K562 (cell line): Measurements from ENCODE around the gene FLOT2. TPM values are rescaled to one million over a fixed set of nuclear protein-coding genes. Genes with fewer than 3 reads are reported as not detected.
A peak's percentile ranks its signal among the peaks of the same experiment; 100 is the strongest.

ENCODE experiments used
- CAMTA2 ChIP-seq: fragments of 250-450 bp; sonication (Bioruptor Pico); conservative IDR thresholded peaks from 2 replicates; pipeline ENCODE4 v1.5.1; 2022
- CXXC5 ChIP-seq: fragments of 250-450 bp; sonication (Bioruptor Pico); IDR thresholded peaks from 2 replicates; pipeline ENCODE4 v1.8.0; 2022; ENCODE audit warnings: inconsistent platforms, mild to moderate bottlenecking, moderate library complexity
- GABPB1 ChIP-seq: sonication (generic); formaldehyde crosslinking; IDR thresholded peaks from 2 replicates; pipeline ENCODE4 v1.8.0; 2022; ENCODE audit warnings: mild to moderate bottlenecking, missing genetic modification reagents
- HDAC3 ChIP-seq: fragments of 450-650 bp; IDR thresholded peaks from 2 replicates; pipeline ENCODE4 v1.6.1; 2018; ENCODE audit warnings: borderline replicate concordance, mild to moderate bottlenecking, moderate library complexity; ENCODE audit not compliant: partially characterized antibody
- LEF1 ChIP-seq: fragments of 450-650 bp; IDR thresholded peaks from 2 replicates; pipeline ENCODE4 v1.6.1; 2016; ENCODE audit warnings: mild to moderate bottlenecking
- MAFG ChIP-seq: fragments of 450-650 bp; conservative IDR thresholded peaks from 2 replicates; pipeline ENCODE4 v1.6.1; 2016; ENCODE audit warnings: missing genetic modification characterization, missing compliant biosample characterization
- RBBP5 ChIP-seq: fragments of 200-600 bp; sonication (generic); IDR thresholded peaks from 2 replicates; pipeline ENCODE4 v1.6.1; 2012; ENCODE audit warnings: borderline replicate concordance, mild to moderate bottlenecking, low read length, control low read depth, inconsistent platforms; ENCODE audit not compliant: insufficient read depth, poor library complexity, severe bottlenecking
- RCOR1 ChIP-seq, 2 experiments: IDR thresholded peaks; 2 replicates each; pipeline ENCODE4 v1.6.1; 2012; ENCODE audit warnings: low read depth in 2 of 2, low read length in 2 of 2, borderline replicate concordance in 1 of 2, improper control_type of control experiment in 1 of 2
- SMAD4 ChIP-seq: fragments of 250-450 bp; sonication (Bioruptor Pico); conservative IDR thresholded peaks from 2 replicates; pipeline ENCODE4 v1.8.0; 2021; ENCODE audit warnings: inconsistent platforms, mild to moderate bottlenecking, moderate library complexity
- TBL1XR1 ChIP-seq, 2 experiments: IDR thresholded peaks; 2 replicates each; pipeline ENCODE4 v1.6.1; 2012; ENCODE audit warnings: improper control_type of control experiment in 2 of 2, low read length in 2 of 2, mild to moderate bottlenecking in 1 of 2
- XRCC3 ChIP-seq: fragments of 450-650 bp; IDR thresholded peaks from 2 replicates; pipeline ENCODE4 v1.6.1; 2017; ENCODE audit warnings: mild to moderate bottlenecking, moderate library complexity
- ZNF324 ChIP-seq: fragments of 250-450 bp; sonication (Bioruptor Pico); IDR thresholded peaks from 2 replicates; pipeline ENCODE4 v1.4.0; 2020; ENCODE audit warnings: mild to moderate bottlenecking
- ZNF445 ChIP-seq: fragments of 250-450 bp; sonication (Bioruptor Pico); IDR thresholded peaks from 2 replicates; pipeline ENCODE4 v1.4.0; 2020; ENCODE audit warnings: low read depth, mild to moderate bottlenecking, moderate library complexity
- polyA plus RNA-seq, 8 experiments: library from polyadenylated mRNA; depleted of rRNA in 4 of 8; stranded (reverse) in 5 of 8; unstranded in 3 of 8; fragments of >200 nt; fragmentation: Nextera tagmentation in 2 of 8; fragmentation: Illumina TruSeq in 1 of 8; extraction: Ambion mirVana in 2 of 8; extraction: Trizol in 1 of 8; gene quantifications; 2 replicates each; pipeline versions ENCODE4 v1.2.1 to v1.2.3, GENCODE V29; 2011 to 2014; ENCODE audit warnings: inconsistent platforms in 1 of 8, missing spikeins in 1 of 8
- total RNA-seq, 7 experiments: library from RNA; depleted of rRNA in 6 of 7; stranded (reverse); fragments of >200 nt in 6 of 7; fragmentation: Illumina TruSeq in 2 of 7; extraction: Trizol in 2 of 7; gene quantifications; 2 replicates each; pipeline versions ENCODE4 v1.2.1 to v1.2.3, GENCODE V29; 2011 to 2021; ENCODE audit warnings: low replicate concordance in 1 of 7
- TF ChIP-seq, protein P1 (sequence below): sonication (generic); formaldehyde crosslinking; IDR thresholded peaks from 2 replicates; pipeline ENCODE4 v1.8.0; 2022; ENCODE audit warnings: missing genetic modification reagents, mild to moderate bottlenecking, moderate library complexity, borderline replicate concordance
- TF ChIP-seq, protein P2 (sequence below): sonication (generic); IDR thresholded peaks from 2 replicates; pipeline ENCODE4 v1.6.1; 2016
- TF ChIP-seq, protein P3 (sequence below): fragments of 250-450 bp; sonication (Bioruptor Pico); IDR thresholded peaks from 2 replicates; pipeline ENCODE4 v1.8.0; 2021; ENCODE audit warnings: moderate library complexity, mild to moderate bottlenecking, inconsistent platforms
- TF ChIP-seq, protein P4 (sequence below): fragments of 450-650 bp; formaldehyde crosslinking; IDR thresholded peaks from 2 replicates; pipeline ENCODE4 v1.4.0; 2022; ENCODE audit warnings: missing genetic modification characterization
- TF ChIP-seq, protein P5 (sequence below), 2 experiments: fragments of 150-350 bp in 1 of 2; IDR thresholded peaks; 2 replicates each; pipeline ENCODE4 v1.6.1; 2012 to 2016; ENCODE audit warnings: low read depth in 2 of 2, low read length in 2 of 2, mild to moderate bottlenecking in 1 of 2, moderate library complexity in 1 of 2

FLOT2 gene
- total and polyA plus RNA-seq, 9 of the 15 experiments (the other 6 are each of a cell fraction or from before 2014, with no cell fraction given): 17.5 to 138 (median 41.7) TPM

DNA sequence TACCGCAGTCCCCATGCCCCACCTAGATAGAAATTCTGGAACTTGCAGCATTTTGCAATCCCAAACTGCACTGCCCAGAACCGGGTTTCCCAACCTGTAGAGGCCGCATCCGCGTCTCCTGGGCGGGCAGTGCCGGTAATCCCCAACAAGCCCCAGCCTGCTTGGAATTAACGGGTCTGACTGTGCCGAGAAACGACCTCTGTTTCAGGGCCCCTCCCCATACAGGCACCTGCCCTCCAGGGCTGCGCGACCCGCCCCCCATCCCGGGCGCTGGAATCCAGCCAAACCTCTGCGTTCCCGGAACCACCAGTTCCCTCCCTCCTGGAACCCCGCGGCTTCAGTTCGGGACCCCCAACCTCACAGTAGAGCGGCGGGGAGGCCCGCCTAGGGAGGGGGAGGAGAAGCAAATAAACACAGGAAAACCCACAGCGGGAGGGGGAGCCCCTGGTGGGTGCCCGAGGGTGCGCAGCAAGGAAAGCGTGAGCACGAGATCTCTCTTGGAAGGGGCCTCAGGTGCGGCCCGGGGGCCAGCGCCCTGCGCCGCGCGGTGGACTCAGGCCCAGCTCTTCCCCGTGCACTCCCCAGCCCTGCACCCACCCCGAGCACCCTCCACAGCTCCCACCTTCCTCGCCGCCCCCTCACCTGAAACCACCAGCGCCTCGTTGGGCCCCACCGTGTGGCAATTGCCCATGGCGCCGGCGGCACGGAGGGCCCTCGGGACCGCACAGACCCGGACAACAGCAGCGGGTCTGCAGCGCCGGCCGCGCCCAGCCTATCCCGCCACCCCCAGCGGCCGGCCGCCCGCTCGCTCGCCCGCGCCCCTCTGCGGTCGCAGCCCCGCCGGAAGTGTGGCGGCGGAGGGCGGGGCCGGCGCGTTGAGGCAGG, at the start of gene FLOT2 (continued):
- TF ChIP-seq, protein P1, sequence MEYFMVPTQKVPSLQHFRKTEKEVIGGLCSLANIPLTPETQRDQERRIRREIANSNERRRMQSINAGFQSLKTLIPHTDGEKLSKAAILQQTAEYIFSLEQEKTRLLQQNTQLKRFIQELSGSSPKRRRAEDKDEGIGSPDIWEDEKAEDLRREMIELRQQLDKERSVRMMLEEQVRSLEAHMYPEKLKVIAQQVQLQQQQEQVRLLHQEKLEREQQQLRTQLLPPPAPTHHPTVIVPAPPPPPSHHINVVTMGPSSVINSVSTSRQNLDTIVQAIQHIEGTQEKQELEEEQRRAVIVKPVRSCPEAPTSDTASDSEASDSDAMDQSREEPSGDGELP: no peak
- TF ChIP-seq RBBP5 (no peak), CAMTA2 (peak; percentile 91; the same call in 1 of the 2 replicates), LEF1 (no peak), ZNF324 (peak; percentile 34; the same call in 1 of the 2 replicates), RCOR1 (IDR thresholded peaks at IDR 0.05; ENCODE audit: borderline replicate concordance in 1 of 2, low read depth in 2 of 2, low read length in 2 of 2) (peak in 1 of 2 experiments; percentile 3; a peak in 1 of 4 replicates), SMAD4 (CRISPR knock-in tag) (peak; percentile 92), GABPB1 (no peak), CXXC5 (peak; percentile 89), XRCC3 (no peak), MAFG (no peak), ZNF445 (no peak), TBL1XR1 (IDR thresholded peaks at IDR 0.05; ENCODE audit: low read length in 2 of 2) (no peak), HDAC3 (no peak)
- TF ChIP-seq, protein P2, sequence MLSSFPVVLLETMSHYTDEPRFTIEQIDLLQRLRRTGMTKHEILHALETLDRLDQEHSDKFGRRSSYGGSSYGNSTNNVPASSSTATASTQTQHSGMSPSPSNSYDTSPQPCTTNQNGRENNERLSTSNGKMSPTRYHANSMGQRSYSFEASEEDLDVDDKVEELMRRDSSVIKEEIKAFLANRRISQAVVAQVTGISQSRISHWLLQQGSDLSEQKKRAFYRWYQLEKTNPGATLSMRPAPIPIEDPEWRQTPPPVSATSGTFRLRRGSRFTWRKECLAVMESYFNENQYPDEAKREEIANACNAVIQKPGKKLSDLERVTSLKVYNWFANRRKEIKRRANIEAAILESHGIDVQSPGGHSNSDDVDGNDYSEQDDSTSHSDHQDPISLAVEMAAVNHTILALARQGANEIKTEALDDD: no peak
- TF ChIP-seq, protein P3, sequence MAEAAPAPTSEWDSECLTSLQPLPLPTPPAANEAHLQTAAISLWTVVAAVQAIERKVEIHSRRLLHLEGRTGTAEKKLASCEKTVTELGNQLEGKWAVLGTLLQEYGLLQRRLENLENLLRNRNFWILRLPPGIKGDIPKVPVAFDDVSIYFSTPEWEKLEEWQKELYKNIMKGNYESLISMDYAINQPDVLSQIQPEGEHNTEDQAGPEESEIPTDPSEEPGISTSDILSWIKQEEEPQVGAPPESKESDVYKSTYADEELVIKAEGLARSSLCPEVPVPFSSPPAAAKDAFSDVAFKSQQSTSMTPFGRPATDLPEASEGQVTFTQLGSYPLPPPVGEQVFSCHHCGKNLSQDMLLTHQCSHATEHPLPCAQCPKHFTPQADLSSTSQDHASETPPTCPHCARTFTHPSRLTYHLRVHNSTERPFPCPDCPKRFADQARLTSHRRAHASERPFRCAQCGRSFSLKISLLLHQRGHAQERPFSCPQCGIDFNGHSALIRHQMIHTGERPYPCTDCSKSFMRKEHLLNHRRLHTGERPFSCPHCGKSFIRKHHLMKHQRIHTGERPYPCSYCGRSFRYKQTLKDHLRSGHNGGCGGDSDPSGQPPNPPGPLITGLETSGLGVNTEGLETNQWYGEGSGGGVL (CRISPR knock-in tag): no peak
- TF ChIP-seq, protein P4, sequence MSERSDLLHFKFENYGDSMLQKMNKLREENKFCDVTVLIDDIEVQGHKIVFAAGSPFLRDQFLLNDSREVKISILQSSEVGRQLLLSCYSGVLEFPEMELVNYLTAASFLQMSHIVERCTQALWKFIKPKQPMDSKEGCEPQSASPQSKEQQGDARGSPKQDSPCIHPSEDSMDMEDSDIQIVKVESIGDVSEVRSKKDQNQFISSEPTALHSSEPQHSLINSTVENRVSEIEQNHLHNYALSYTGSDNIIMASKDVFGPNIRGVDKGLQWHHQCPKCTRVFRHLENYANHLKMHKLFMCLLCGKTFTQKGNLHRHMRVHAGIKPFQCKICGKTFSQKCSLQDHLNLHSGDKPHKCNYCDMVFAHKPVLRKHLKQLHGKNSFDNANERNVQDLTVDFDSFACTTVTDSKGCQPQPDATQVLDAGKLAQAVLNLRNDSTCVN (CRISPR knock-in tag): no peak
- TF ChIP-seq, protein P5, sequence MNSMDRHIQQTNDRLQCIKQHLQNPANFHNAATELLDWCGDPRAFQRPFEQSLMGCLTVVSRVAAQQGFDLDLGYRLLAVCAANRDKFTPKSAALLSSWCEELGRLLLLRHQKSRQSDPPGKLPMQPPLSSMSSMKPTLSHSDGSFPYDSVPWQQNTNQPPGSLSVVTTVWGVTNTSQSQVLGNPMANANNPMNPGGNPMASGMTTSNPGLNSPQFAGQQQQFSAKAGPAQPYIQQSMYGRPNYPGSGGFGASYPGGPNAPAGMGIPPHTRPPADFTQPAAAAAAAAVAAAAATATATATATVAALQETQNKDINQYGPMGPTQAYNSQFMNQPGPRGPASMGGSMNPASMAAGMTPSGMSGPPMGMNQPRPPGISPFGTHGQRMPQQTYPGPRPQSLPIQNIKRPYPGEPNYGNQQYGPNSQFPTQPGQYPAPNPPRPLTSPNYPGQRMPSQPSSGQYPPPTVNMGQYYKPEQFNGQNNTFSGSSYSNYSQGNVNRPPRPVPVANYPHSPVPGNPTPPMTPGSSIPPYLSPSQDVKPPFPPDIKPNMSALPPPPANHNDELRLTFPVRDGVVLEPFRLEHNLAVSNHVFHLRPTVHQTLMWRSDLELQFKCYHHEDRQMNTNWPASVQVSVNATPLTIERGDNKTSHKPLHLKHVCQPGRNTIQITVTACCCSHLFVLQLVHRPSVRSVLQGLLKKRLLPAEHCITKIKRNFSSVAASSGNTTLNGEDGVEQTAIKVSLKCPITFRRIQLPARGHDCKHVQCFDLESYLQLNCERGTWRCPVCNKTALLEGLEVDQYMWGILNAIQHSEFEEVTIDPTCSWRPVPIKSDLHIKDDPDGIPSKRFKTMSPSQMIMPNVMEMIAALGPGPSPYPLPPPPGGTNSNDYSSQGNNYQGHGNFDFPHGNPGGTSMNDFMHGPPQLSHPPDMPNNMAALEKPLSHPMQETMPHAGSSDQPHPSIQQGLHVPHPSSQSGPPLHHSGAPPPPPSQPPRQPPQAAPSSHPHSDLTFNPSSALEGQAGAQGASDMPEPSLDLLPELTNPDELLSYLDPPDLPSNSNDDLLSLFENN (IDR thresholded peaks at IDR 0.05; ENCODE audit: low read depth in 2 of 2, low read length in 2 of 2): no peak; a peak in 1 of 4 replicates
